HCEC 1CT (cell line): Measurements from ENCODE around the gene PANX1.

Experiments used
- DNase-seq: peaks from one replicate; pipeline ENCODE4 v3.0.0-alpha.2; 2017

The PANX1 gene

GRCh38 chr11:94130298-94131046, 1.8 kb downstream of the PANX1 start:
- DNase-seq = peak; percentile 96

DNA sequence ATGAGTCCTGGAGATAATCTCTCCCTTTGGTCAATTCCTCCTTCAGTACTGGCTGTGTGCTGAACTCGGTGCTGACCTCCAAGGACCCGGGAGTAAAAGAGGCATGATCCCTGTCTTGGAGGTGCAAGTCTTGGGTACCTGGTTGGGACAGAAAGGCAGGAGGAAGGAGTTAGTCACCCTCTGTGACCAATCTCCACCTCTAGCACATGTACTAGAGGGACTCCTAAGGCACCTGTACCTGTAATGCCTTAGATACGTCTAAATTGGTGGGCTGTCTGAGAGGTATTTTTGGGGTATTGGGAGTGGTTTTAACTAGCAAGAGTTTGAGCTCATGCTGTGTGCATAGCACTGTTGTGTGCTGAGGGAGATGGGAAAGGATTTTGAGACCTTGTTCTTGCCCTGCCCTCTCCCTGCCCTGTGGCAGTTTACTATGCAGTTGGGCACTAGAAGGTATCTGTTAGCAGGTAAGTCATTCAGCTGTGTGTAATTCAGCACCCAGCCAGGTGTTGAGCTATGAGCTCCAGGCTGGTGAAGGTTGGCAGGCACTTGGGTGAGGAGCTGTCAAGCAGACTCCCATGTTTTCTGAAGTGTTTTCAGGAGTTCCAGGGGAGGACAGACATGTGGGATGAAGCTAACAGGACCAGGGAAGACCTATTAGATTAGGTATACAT, 2.5 kb downstream of the PANX1 start:
- DNase-seq = no peak

DNA sequence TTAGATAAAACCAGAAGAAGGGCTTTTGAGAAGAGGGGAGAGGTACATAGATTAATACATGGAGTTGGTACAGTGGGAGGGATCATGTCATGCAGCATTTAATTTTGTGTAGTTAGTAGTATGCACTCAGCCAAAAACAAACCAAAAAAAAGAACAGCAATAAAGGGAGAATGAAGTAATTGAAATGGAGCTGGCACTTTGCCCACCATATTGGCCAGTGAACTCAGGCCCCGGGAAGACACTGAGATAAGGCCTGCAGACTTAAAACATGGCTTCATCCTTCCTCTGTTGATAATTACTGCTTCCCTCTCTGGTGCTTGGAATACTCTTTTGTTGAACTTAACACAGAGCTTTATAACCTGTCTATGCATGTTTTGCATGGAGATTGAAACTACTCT, 3.1 kb downstream of the PANX1 start:
- DNase-seq = peak; percentile 32

DNA sequence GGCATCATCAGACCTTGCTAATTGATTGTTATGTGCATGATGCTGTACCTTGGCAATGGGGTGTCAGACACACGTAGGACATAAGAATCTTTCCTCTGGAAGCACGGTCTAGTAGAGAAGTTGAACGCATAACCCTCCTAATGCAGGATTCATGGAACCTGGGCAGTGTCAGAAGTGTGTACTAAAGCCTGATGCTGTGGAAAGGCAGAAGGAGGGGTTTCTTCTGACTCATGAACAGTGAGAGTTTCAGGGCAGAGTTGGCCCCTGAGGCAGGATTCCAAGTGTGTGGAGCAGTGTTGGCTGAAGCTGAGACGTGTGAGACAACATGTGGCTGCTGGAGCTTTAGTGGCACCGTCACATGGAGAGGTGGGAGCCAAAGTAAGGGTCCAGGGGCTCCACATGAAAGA, 3.5 kb downstream of the PANX1 start:
- peak; percentile 83 for DNase-seq

GRCh38 chr11:94132823-94133408, 4.3 kb downstream of the PANX1 start:
- DNase-seq = no peak

DNA sequence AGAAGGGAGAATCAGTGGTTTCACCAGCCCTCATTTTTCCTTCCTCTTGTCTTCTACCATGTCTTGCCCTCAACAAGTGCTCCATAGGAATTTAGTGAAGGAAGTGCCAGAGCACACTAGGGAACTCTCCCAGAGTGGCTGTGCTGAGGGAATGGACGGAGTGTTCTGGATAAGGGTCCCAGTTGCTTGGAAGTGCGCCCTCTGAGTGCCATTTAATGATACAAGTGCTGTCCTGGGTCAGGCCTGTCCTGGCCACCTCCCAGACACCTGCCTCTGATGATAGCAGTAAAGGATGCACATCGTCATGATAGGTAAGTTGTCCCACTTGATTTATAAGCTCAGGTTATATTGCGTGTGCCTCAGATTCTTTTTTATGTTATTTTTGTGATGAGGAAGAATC, 5.1 kb downstream of the PANX1 start:
- DNase-seq = no peak

DNA sequence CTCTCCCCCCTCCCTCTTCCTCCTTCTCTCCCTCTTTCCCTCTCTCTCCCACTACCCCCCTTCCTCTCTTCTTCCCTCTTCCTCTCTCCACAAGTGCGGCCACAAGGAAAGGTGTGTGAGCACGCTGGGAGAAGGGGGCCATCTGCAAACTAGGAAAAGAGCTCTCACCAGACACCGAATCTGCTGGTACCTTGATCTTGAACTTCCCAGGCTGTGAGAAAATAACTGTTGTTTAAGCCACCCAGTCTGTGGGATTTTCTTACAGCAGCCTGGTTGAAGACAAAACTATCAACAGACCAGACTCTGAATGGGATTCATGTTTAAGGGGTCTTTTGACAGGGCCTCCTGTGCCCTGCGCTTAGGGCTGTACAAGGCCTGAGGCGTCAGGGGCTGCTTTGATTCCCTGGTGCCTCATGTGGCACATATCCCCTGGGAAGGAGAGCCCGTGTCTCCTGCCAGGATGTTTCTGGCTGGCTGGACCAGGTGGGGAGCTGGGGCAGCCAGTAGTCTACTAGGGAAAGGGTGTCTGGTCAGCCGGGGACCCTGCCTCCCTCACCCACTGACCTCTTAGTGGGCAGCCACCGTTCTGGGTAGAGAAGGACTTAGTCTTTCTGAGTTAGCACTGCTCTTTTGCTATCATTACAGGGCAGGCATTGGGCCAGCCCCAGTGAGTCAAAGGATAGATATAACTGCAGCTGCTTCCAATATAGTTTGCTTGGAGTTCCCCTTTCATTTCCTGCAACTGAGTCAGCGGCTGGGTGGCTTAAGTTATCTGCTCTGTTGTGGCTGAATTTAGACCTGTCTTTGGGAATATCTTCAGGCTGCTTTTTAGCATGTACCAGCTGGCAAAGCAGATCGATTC, 6.2 kb downstream of the PANX1 start:
- DNase-seq = peak; percentile 95

DNA sequence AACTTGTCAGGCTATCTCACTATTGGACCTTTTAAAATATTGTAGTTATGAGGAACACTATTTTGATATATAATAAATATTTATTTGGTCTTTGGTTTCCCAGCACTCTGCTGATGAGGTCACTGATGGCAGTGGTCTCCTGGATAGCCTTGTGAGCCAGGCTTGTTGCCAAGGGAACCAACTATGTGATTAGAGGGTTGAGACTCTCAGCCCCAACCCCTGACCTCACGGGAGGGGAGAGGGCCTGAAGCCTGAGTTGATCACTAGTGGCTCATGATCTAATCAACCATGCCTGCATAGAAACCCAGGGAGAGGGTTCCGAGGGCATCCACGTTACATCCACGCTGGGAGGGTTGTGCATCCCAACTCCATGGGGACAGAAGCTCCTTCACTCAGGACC, 10.8 kb downstream of the PANX1 start:
- DNase-seq = no peak

- DNase-seq = no peak
Measured at GRCh38 chr11:94140154-94140655, 11.6 kb downstream of the PANX1 start.

DNA sequence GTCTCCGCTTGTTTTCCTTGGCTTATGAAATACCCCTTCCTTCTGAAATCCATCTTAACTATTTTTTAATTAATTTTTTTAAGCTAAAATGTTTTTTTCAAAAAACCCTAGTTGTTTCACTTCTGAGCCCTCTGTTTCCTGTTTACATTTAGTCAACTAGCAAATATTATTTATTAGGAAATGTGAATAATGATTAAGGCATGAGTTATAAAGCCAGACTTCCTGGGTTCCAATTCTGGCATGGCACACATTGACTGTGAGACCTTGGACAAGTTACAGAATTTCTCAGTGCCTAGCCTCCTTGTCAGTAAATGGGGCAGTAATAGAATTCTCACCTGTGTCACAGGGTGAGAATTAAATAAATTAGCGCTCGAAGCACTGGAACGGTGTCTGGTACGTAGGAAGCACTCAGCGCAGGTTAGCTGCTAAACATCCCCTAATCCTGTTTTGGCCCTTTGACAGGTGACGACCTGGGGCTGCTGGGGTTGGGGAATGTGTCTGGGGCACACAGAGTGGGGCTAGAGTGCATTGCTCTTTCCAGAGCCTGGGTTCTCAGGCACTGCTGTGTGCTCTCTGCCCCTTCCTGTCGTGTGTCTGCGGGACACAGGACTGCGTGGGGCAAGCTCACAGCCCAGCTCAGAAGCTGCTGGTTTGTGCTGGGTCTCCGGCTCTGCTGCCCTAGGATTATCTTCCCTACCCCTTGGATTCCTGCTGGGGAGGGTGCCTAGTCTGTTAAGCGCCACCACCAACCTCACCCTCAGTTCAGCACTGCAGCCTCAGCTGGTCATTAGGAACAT, 13.1 kb downstream of the PANX1 start:
- peak; percentile 36 for DNase-seq

GRCh38 chr11:94142308-94143281, 14.0 kb downstream of the PANX1 start:
- no peak for DNase-seq

- no peak for DNase-seq
Measured at GRCh38 chr11:94144216-94144615, 15.6 kb downstream of the PANX1 start.

GRCh38 chr11:94144664-94145063, 16.0 kb downstream of the PANX1 start:
- DNase-seq = no peak

DNA sequence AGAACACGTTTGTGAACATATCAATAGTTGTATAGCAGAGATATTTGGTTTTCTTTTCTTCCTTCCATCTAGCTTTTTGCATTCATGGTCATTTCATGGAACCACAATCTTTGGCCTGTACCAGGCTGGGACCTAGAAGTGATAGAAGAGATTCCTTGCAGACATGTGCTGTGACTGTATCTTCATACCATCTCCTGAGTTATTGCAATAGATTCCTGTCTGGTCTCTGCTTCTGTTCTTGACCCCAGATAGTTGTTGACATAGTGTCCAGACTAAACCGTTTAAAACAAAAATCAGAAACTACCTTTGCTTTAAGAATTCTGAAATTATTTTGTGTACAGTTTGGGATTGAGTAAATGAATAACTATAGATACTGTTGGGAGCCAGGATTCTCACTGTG, 16.8 kb downstream of the PANX1 start:
- no peak for DNase-seq

GRCh38 chr11:94145916-94146315, 17.3 kb downstream of the PANX1 start:
- no peak for DNase-seq

DNA sequence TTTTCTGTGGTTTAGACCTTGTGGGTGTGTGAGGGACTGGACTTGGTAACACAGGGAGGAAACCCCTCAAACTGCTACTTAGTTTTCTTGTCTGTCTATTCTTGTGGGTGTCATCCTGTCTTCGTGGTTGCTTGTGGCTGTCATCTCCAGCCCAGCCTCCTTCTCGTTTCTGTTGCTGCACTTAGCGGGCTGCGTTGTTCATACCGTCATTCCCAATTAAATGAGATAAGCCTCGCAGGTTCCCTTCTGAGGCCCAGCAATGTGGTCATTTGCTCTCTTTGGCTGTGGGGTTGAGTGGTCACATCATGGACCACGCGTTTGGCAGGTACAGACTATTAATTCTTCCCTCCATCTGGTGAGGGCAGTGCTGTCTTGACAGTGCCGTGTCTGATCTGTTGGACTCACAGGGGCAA, 18.8 kb downstream of the PANX1 start:
- DNase-seq = no peak

- DNase-seq = peak; percentile 29
Measured at GRCh38 chr11:94148189-94148588, 19.5 kb downstream of the PANX1 start.

DNA sequence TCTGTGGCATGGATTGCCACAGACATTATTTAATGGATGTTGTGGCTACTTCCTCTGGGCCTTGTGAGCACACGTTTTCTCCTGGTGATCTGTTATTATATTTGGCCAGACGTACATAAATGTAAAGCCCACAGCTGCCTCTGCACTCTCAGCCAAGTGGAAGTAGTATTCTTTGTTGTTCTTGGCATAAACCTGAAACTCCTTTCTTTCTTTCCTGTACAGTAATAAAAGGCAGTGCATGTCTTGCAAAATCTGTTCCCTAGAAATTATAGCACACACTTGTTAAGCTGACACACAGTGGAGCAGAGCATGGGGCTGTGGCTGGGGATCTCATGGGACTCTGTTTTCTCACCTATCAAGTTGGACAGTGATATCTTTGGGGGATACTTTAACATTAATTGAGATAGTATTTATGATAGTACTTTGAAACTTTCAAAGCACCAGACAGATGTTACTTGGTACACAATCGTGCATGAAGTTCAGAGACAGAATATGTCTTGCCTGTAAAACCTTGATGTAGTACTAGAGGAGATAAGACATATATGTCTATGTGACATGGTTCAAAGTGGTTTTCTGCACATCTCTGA, 20.9 kb downstream of the PANX1 start:
- DNase-seq = peak; percentile 81

DNA sequence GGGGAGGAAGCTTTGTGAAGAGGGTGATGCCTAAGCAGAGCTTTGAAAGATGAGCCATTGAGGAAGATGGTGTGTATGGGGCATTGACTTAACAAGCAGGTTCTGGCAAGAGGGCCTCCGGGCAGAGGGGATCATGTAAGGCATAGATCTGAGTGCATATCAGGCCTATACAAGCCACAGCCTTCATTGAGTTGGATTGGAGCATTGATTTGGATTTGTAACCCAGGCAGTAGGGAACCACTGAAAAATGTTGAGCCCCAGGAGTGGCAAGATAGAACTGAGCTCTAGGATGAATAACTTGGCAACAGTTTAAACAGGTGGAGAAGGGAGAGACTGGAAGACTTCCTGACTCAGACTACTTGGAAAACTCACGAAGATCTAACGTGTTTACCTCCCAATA, 21.4 kb downstream of the PANX1 start:
- DNase-seq = no peak
